Measurements from ENCODE around the gene BCAM. TPM values are rescaled to one million over a fixed set of nuclear protein-coding genes. Genes with fewer than 3 reads are reported as not detected.
"Not testable (repeated sequence)": the region's sequence is repeated elsewhere in the genome, so short reads cannot be mapped to it uniquely, and the experiment has no call there.

The BCAM gene
- total RNA-seq, 1 donor from 2014 or later = 78.9 TPM

- DNase-seq (ENCODE audit: extremely low read depth, low read depth, low spot score) = peak; percentile 44
Observed at GRCh38 chr19:44848036-44848811, 39.3 kb downstream of the BCAM start.

GRCh38 chr19:44848812-44849447 is 40.0 kb downstream of the BCAM start:
- no peak for DNase-seq (ENCODE audit: extremely low read depth, low read depth, low spot score)

- DNase-seq (ENCODE audit: extremely low read depth, low read depth, low spot score) = no peak
Observed at GRCh38 chr19:44850641-44851109, 41.8 kb downstream of the BCAM start.

- DNase-seq (ENCODE audit: extremely low read depth, low read depth, low spot score) = no peak
Observed at GRCh38 chr19:44851427-44851826, 42.5 kb downstream of the BCAM start.

GRCh38 chr19:44855606-44856005 is 46.7 kb downstream of the BCAM start:
- DNase-seq (ENCODE audit: extremely low read depth, low read depth, low spot score) = no peak

- DNase-seq (ENCODE audit: extremely low read depth, low read depth, low spot score) = no peak
Observed at GRCh38 chr19:44856421-44857083, 47.6 kb downstream of the BCAM start.

GRCh38 chr19:44857837-44858236 is 48.9 kb downstream of the BCAM start:
- DNase-seq (ENCODE audit: extremely low read depth, low read depth, low spot score) = no peak

GRCh38 chr19:44861576-44861975 is 52.7 kb downstream of the BCAM start:
- DNase-seq (ENCODE audit: extremely low read depth, low read depth, low spot score) = not testable (repeated sequence)

GRCh38 chr19:44863990-44864389 is 55.1 kb downstream of the BCAM start:
- no peak for DNase-seq (ENCODE audit: extremely low read depth, low read depth, low spot score)

GRCh38 chr19:44865196-44865767 is 56.4 kb downstream of the BCAM start:
- DNase-seq (ENCODE audit: extremely low read depth, low read depth, low spot score) = no peak

GRCh38 chr19:44866664-44867063 is 57.8 kb downstream of the BCAM start:
- no peak for DNase-seq (ENCODE audit: extremely low read depth, low read depth, low spot score)

- DNase-seq (ENCODE audit: extremely low read depth, low read depth, low spot score) = no peak
Observed at GRCh38 chr19:44867578-44867977, 58.7 kb downstream of the BCAM start.

GRCh38 chr19:44869733-44870470 is 61.0 kb downstream of the BCAM start:
- DNase-seq (ENCODE audit: extremely low read depth, low read depth, low spot score) = no peak

Other genes starting within 250 kb of the BCAM start
- gene IGSF23, start 195.5 kb upstream of the BCAM start, total RNA-seq = not detected in 2 replicates
- gene PVR, start 165.2 kb upstream of the BCAM start, total RNA-seq = 212 and 300 TPM in 2 replicates
- 4.4 and 9.0 TPM in 2 replicates for gene CEACAM19, start 137.6 kb upstream of the BCAM start, total RNA-seq
- not detected in 2 replicates for gene CEACAM16, start 110.0 kb upstream of the BCAM start, total RNA-seq
- 28.3 and 30.0 TPM in 2 replicates for gene BCL3, start 60.4 kb upstream of the BCAM start, total RNA-seq
- gene CBLC, start 31.2 kb upstream of the BCAM start, total RNA-seq = 1.1 TPM in 1 of 2 replicates, not detected in the other
- 292 and 342 TPM in 2 replicates for gene NECTIN2, start 37.2 kb downstream of the BCAM start, total RNA-seq
- gene TOMM40, start 82.2 kb downstream of the BCAM start, total RNA-seq = 74.7 and 75.5 TPM in 2 replicates
- gene APOE, start 96.7 kb downstream of the BCAM start, total RNA-seq = 4.0 and 10.0 TPM in 2 replicates
- 0.44 and 2.3 TPM in 2 replicates for gene APOC1, start 105.5 kb downstream of the BCAM start, total RNA-seq
- not detected in 2 replicates for gene APOC4, start 133.1 kb downstream of the BCAM start, total RNA-seq
- not detected in 2 replicates for gene APOC2, start 136.9 kb downstream of the BCAM start, total RNA-seq
- 87.7 and 119 TPM in 2 replicates for gene CLPTM1, start 146.3 kb downstream of the BCAM start, total RNA-seq
- 24.1 and 46.9 TPM in 2 replicates for gene RELB, start 192.4 kb downstream of the BCAM start, total RNA-seq
- gene CLASRP, start 229.9 kb downstream of the BCAM start, total RNA-seq = 42.7 and 43.3 TPM in 2 replicates